Kidney (tissue), 14 donors: ENCODE results near the gene SH3PXD2A. TPM values are rescaled to one million over a fixed set of nuclear protein-coding genes. Genes with fewer than 3 reads are reported as not detected.

Experiments used
- DNase-seq, 5 donors: peaks; one replicate each; pipeline ENCODE4 v3.0.0-alpha.2; 2013 to 2020
- FAIRE-seq: peaks from 2 replicates; lab custom pipeline; 2012; peaks lifted over from hg19 to GRCh38; lab: Jason Lieb, UNC
- H3K27ac ChIP-seq, 2 donors: one replicate each; pipeline ENCODE4 v1.7.0; 2013; ENCODE audit warnings: low read depth in 2 of 2, low read length in 2 of 2, inconsistent platforms in 1 of 2
- H3K27me3 ChIP-seq: one replicate; pipeline ENCODE4 v1.7.1; 2013; ENCODE audit warnings: low read length, inconsistent platforms; ENCODE audit not compliant: control insufficient read depth, insufficient read depth
- H3K36me3 ChIP-seq, 3 donors: one replicate each; pipeline versions ENCODE4 v1.7.0 to v1.7.1; 2013; ENCODE audit warnings: low read length in 3 of 3, control low read depth in 1 of 3, inconsistent platforms in 1 of 3; ENCODE audit not compliant: insufficient read depth in 3 of 3, control insufficient read depth in 2 of 3
- H3K4me1 ChIP-seq, 3 donors: one replicate each; pipeline versions ENCODE4 v1.7.0 to v1.7.1; 2013; ENCODE audit warnings: low read length in 3 of 3, inconsistent platforms in 1 of 3, low read depth in 1 of 3; ENCODE audit not compliant: control insufficient read depth in 2 of 3, insufficient read depth in 2 of 3
- H3K4me3 ChIP-seq, 3 donors: one replicate each; pipeline versions ENCODE4 v1.7.0 to v1.8.1; 2013; ENCODE audit warnings: low read length in 3 of 3, control low read depth in 1 of 3, inconsistent platforms in 1 of 3
- H3K9ac ChIP-seq, 3 donors: one replicate each; pipeline versions ENCODE4 v1.7.0 to v1.7.1; 2013; ENCODE audit warnings: low read length in 3 of 3, control low read depth in 1 of 3, inconsistent platforms in 1 of 3
- H3K9me3 ChIP-seq, 3 donors: one replicate each; pipeline versions ENCODE4 v1.7.0 to v1.7.1; 2013; ENCODE audit warnings: low read length in 3 of 3, control low read depth in 1 of 3, inconsistent platforms in 1 of 3; ENCODE audit not compliant: control insufficient read depth in 2 of 3, insufficient read depth in 1 of 3
- intact Hi-C: fragments of 100-400 bp; cut with DNase I; formaldehyde crosslinking; loops from one replicate; pipeline ENCODE4 v1.11.1; 2022
- polyA plus RNA-seq: library from polyadenylated mRNA; stranded (reverse); fragments of 350-450 nt; fragmentation: Illumina TruSeq; extraction: RNeasy Lipid Tissue Mini Kit (QIAGEN cat#74804); gene quantifications from one replicate; pipeline ENCODE4 v1.2.3, GENCODE V29; 2014; ENCODE audit warnings: low read depth, low replicate concordance; ENCODE audit not compliant: insufficient read depth
- total RNA-seq: library from RNA; stranded (reverse); fragmentation: NEBNext Ultra II Directional; extraction: Animal tissue kit (Norgen Biotek cat#: 25700); gene quantifications from one replicate; pipeline ENCODE4 v1.2.1, GENCODE V29; 2021
- TF ChIP-seq, protein P1 (sequence below): IDR thresholded peaks from 3 replicates; pipeline ENCODE4 v1.5.1; 2012; ENCODE audit warnings: mild to moderate bottlenecking, moderate library complexity, borderline replicate concordance; ENCODE audit not compliant: insufficient read depth; ENCODE audit errors: extremely low read depth
- donor health status: control.
- donor health status: control.
- donor health status: control.
- donor health status: control.
- donor health status: control.
- donor health status: DM: yes; HTN: yes; CAD: no.
- donor health status: Normal renal cell carcinoma (clear cell type).

Gene SH3PXD2A
- total and polyA plus RNA-seq, 2 donors from 2014 or later, result 2.4 to 20.1 TPM

DNA sequence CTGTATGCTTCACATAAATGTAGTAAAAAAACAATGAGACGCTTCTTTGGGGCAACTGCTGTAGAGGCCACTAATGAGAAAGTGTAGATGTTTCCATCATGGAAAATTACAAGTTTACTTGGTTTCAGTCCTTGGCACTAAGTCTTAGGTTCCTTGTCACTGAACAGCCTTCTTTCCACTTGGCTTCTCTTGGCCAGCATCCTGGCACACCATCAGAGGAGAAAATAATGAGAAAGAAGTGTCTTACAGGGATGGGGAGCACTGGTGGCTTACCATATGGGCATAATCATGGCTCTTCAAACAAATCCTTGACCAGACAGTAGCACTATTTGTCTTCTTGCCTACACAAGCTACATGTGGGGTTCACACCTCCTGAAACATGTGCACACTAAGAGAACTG is 22.5 kb upstream of the SH3PXD2A start:
- FAIRE-seq, result no peak
- Histone ChIP-seq H3K4me3 (no peak overlapping the region), H3K9ac (no peak overlapping the region), H3K27ac (no peak overlapping the region), H3K36me3 (peaks cover 2 to 37% (median 37%) of the 10 kb centered on the region in 3 donors), H3K9me3 (no peaks in the 10 kb centered on the region), H3K4me1 (no peaks in the 10 kb centered on the region), H3K27me3 (no peaks in the 10 kb centered on the region)
- no peak for DNase-seq
- TF ChIP-seq, protein P1, sequence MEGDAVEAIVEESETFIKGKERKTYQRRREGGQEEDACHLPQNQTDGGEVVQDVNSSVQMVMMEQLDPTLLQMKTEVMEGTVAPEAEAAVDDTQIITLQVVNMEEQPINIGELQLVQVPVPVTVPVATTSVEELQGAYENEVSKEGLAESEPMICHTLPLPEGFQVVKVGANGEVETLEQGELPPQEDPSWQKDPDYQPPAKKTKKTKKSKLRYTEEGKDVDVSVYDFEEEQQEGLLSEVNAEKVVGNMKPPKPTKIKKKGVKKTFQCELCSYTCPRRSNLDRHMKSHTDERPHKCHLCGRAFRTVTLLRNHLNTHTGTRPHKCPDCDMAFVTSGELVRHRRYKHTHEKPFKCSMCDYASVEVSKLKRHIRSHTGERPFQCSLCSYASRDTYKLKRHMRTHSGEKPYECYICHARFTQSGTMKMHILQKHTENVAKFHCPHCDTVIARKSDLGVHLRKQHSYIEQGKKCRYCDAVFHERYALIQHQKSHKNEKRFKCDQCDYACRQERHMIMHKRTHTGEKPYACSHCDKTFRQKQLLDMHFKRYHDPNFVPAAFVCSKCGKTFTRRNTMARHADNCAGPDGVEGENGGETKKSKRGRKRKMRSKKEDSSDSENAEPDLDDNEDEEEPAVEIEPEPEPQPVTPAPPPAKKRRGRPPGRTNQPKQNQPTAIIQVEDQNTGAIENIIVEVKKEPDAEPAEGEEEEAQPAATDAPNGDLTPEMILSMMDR, result no peak
- intact Hi-C loops, result no loop called here

DNA sequence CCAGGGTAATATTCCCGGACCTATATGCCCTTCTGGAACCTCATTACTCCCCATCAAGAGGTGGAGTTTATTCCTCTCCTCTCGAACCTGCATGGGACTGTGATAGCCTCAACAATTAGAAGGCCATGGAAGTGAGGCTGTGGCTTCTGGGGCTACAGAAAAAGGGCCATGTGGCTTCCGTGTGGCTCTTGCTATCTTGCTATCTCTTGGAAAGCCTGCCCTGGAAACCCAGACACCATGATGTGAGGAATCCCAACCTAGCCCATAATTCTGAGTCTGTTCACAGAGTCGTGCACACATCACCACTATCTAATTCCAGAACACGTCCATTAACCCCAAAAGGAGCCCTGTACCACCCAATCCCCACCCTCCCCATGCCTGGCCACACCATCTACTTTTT is 20.8 kb upstream of the SH3PXD2A start:
- no peaks in the 10 kb centered on the region for H3K4me1 ChIP-seq
- peaks cover 0 to 21% (median 20%) of the 10 kb centered on the region in 3 donors for H3K36me3 ChIP-seq
- DNase-seq (no peak), FAIRE-seq (no peak)
- TF ChIP-seq, protein P1, result no peak
- H3K27me3 ChIP-seq, result no peaks in the 10 kb centered on the region
- H3K4me3 ChIP-seq, result no peak overlapping the region
- intact Hi-C loops, result no loop called here
- H3K9me3 ChIP-seq, result no peaks in the 10 kb centered on the region
- no peak overlapping the region for H3K9ac ChIP-seq
- no peak overlapping the region for H3K27ac ChIP-seq

DNA sequence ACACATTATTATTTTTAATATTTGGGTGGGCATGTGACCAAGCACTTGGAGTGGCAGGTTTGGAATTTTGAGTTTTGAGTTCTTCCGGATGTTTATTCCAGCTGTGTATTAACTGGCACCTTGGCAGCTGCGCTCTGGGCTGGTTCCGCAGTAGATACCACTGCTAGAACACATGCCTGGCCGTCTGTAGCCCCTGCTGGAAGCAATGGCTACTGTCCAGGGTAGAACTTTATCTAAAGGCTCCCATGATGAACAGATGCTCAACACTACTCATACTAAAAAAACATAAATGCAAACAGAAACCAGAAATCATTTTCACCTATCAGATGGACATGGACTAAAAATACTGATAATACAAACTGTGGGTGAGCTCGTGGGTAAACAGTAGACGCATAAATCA is 19.4 kb upstream of the SH3PXD2A start:
- no peak for FAIRE-seq
- Histone ChIP-seq H3K9me3 (no peaks in the 10 kb centered on the region), H3K4me3 (no peak overlapping the region), H3K27ac (no peak overlapping the region), H3K4me1 (no peaks in the 10 kb centered on the region), H3K27me3 (no peaks in the 10 kb centered on the region), H3K36me3 (peaks cover 0 to 13% (median 9%) of the 10 kb centered on the region in 3 donors), H3K9ac (no peak overlapping the region)
- no peak for DNase-seq
- TF ChIP-seq, protein P1, result no peak
- intact Hi-C loops, result no loop called here

DNA sequence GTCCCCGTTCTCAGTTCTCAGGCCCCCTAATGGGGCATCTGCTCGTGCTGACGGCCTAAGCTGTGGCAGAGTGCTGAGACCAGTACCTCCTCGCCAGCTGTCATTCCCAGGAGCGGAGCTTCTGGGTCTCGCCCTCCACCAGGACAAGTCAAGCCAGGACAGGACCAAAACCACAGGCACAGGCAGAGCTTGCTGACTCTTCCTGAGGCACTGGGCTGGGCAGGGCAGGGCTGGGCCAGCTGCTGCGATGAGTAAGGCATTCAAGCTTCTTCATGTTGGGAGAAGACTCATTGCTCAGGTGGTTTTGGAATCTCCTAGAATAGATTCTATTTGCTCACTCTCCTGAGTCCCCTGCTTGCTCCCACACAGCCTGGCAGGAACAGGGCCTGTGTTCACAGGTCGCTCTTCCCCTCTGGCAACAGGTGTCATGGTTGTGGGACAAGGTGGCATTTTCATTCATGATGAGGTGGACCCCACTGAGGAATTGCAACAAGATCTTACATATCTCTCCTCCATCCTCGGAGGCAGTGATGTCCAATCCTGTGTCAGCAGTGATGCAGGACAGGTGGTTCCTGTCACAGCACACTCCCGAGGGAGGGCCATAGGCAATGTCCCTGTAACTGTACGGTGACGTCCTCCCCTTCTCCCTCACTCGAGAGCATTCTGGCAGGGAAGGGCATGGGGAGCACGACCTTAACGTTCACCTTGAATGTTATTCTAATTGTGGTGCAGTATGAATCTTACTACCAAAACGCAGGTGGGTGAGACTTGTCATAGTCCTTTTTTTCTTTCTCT is 17.0 kb upstream of the SH3PXD2A start:
- intact Hi-C loops, result no loop called here
- Histone ChIP-seq H3K4me3 (no peak overlapping the region), H3K4me1 (no peaks in the 10 kb centered on the region), H3K27me3 (no peaks in the 10 kb centered on the region), H3K36me3 (no peaks in the 10 kb centered on the region), H3K27ac (no peak overlapping the region), H3K9ac (no peak overlapping the region), H3K9me3 (no peaks in the 10 kb centered on the region)
- TF ChIP-seq, protein P1, result no peak
- DNase-seq, result peak in 3 of 5 donors; percentile 43 to 60 (median 55)
- FAIRE-seq, result no peak
